Measurements from ENCODE around the gene PNMA8C.
"Not testable (repeated sequence)": the region's sequence is repeated elsewhere in the genome, so short reads cannot be mapped to it uniquely, and the experiment has no call there.

The PNMA8C gene

GRCh38 chr19:46446021-46446420 is 17.3 kb upstream of the PNMA8C start:
- no peak for DNase-seq

- DNase-seq: no peak
Measured at GRCh38 chr19:46442808-46443450, 14.2 kb upstream of the PNMA8C start.

- DNase-seq: no peak
Measured at GRCh38 chr19:46441866-46442265, 13.1 kb upstream of the PNMA8C start.

- DNase-seq: not testable (repeated sequence)
Measured at GRCh38 chr19:46435689-46436088, 7.0 kb upstream of the PNMA8C start.

- no peak for DNase-seq
Measured at GRCh38 chr19:46435009-46435408, 6.3 kb upstream of the PNMA8C start.

- DNase-seq: not testable (repeated sequence)
Measured at GRCh38 chr19:46433470-46433869, 4.7 kb upstream of the PNMA8C start.

- no peak for DNase-seq
Measured at GRCh38 chr19:46431824-46432223, 3.1 kb upstream of the PNMA8C start.

- no peak for DNase-seq
Measured at GRCh38 chr19:46429999-46430398, 1.3 kb upstream of the PNMA8C start.

GRCh38 chr19:46427518-46428045 is 1.2 kb downstream of the PNMA8C start:
- no peak for DNase-seq

GRCh38 chr19:46426506-46427162 is 2.1 kb downstream of the PNMA8C start:
- DNase-seq: no peak

- no peak for DNase-seq
Measured at GRCh38 chr19:46426035-46426505, 2.7 kb downstream of the PNMA8C start.

GRCh38 chr19:46423188-46423587 is 5.5 kb downstream of the PNMA8C start:
- no peak for DNase-seq

- DNase-seq: no peak
Measured at GRCh38 chr19:46422344-46422743, 6.4 kb downstream of the PNMA8C start.

GRCh38 chr19:46420056-46420455 is 8.7 kb downstream of the PNMA8C start:
- DNase-seq: no peak

GRCh38 chr19:46415804-46416709 is 12.7 kb downstream of the PNMA8C start:
- DNase-seq: peak; percentile 73

- DNase-seq: not testable (repeated sequence)
Measured at GRCh38 chr19:46414899-46415298, 13.8 kb downstream of the PNMA8C start.

GRCh38 chr19:46413262-46414031 is 15.3 kb downstream of the PNMA8C start, which contains the start of gene CCDC8:
Gene CCDC8, minus strand, starts transcription at chr19:46413564. Its CDS starts 754 bp downstream, at chr19:46412810.
- DNase-seq: peak; percentile 86

- no peak for DNase-seq
Measured at GRCh38 chr19:46412650-46413261, 16.0 kb downstream of the PNMA8C start.

GRCh38 chr19:46411925-46412649 is 16.6 kb downstream of the PNMA8C start:
- no peak for DNase-seq

- no peak for DNase-seq
Measured at GRCh38 chr19:46411088-46411924, 17.4 kb downstream of the PNMA8C start.

Data from NCI-H1048 (cell line).